Fibroblast of lung (primary cell): ENCODE results near the gene ELFN2. TPM values are rescaled to one million over a fixed set of nuclear protein-coding genes. Genes with fewer than 3 reads are reported as not detected.
A peak's percentile ranks its signal among the peaks of the same experiment; 100 is the strongest.
"Not testable (repeated sequence)": the region's sequence is repeated elsewhere in the genome, so short reads cannot be mapped to it uniquely, and the experiment has no call there.

ENCODE experiments used
- DNase-seq, 2 donors: peaks; one replicate each; pipeline versions ENCODE4 v3.0.0 to v3.0.0-alpha.2; 2010; ENCODE audit warnings: low read depth in 2 of 2
- H2AFZ ChIP-seq: 2 replicates; pipeline ENCODE4 v1.5.1; 2012; ENCODE audit warnings: low read length, control low read depth, inconsistent platforms
- H3K27ac ChIP-seq: 2 replicates; pipeline ENCODE4 v1.5.1; 2011; ENCODE audit warnings: low read length, control low read depth; ENCODE audit not compliant: insufficient read depth
- H3K27me3 ChIP-seq: 2 replicates; pipeline ENCODE4 v1.5.1; 2011; ENCODE audit warnings: mild to moderate bottlenecking, low read length; ENCODE audit not compliant: control insufficient read depth, insufficient read depth
- H3K36me3 ChIP-seq: 2 replicates; pipeline ENCODE4 v1.5.1; 2011; ENCODE audit warnings: low read length; ENCODE audit not compliant: control insufficient read depth, insufficient read depth
- H3K4me1 ChIP-seq: 2 replicates; pipeline ENCODE4 v1.5.1; 2011; ENCODE audit warnings: low read length; ENCODE audit not compliant: control insufficient read depth, insufficient read depth; ENCODE audit errors: extremely low read depth
- H3K4me2 ChIP-seq: 2 replicates; pipeline ENCODE4 v1.5.1; 2011; ENCODE audit warnings: low read length, control low read depth; ENCODE audit not compliant: insufficient read depth; ENCODE audit errors: extremely low read depth
- H3K4me3 ChIP-seq, 4 experiments: fragments of 200-600 bp in 1 of 4; sonication (generic) in 1 of 4; replicated peaks in 1 of 4; 2 replicates each; pipeline ENCODE4 v1.5.1; 2011 to 2016; ENCODE audit warnings: low read length in 4 of 4, low read depth in 3 of 4, mild to moderate bottlenecking in 3 of 4, control low read depth in 2 of 4, inconsistent platforms in 1 of 4, mixed read lengths in 1 of 4; ENCODE audit not compliant: insufficient read depth in 1 of 4; ENCODE audit errors: control extremely low read depth in 1 of 4
- H3K79me2 ChIP-seq: 2 replicates; pipeline ENCODE4 v1.5.1; 2012; ENCODE audit warnings: mild to moderate bottlenecking, low read length, inconsistent platforms; ENCODE audit not compliant: control insufficient read depth, insufficient read depth
- H3K9ac ChIP-seq: 2 replicates; pipeline ENCODE4 v1.5.1; 2011; ENCODE audit warnings: mild to moderate bottlenecking, low read length, control low read depth; ENCODE audit not compliant: insufficient read depth
- H3K9me3 ChIP-seq: 2 replicates; pipeline ENCODE4 v1.5.1; 2012; ENCODE audit warnings: low read depth, low read length; ENCODE audit not compliant: control insufficient read depth, insufficient read depth
- H4K20me1 ChIP-seq: 2 replicates; pipeline ENCODE4 v1.5.1; 2011; ENCODE audit warnings: low read length; ENCODE audit not compliant: control insufficient read depth, insufficient read depth; ENCODE audit errors: extremely low read depth
- EZH2 ChIP-seq: IDR thresholded peaks from 2 replicates; pipeline ENCODE4 v1.5.1; 2012; ENCODE audit warnings: low read length, control low read depth, mild to moderate bottlenecking; ENCODE audit errors: missing control alignments
- polyA plus RNA-seq, 2 donors: library from polyadenylated mRNA; depleted of rRNA in 1 of 2; stranded (reverse) in 1 of 2; unstranded in 1 of 2; fragments of >200 nt; gene quantifications; 2 replicates each; pipeline ENCODE4 v1.2.1, GENCODE V29; 2011 to 2012; ENCODE audit warnings: missing spikeins in 1 of 2
- total RNA-seq: library from RNA; depleted of rRNA; stranded (reverse); fragments of >200 nt; gene quantifications from 2 replicates; pipeline ENCODE4 v1.2.1, GENCODE V29; 2014
- TF ChIP-seq, protein P1 (sequence below), 2 donors: IDR thresholded peaks in 1 of 2; conservative IDR thresholded peaks in 1 of 2; 1 replicate in 1 of 2; 2 replicates in 1 of 2; pipeline ENCODE4 v1.5.1; 2011 to 2012; ENCODE audit warnings: low read length in 2 of 2, control low read depth in 1 of 2, inconsistent platforms in 1 of 2, low read depth in 1 of 2, mild to moderate bottlenecking in 1 of 2

The ELFN2 gene
- total and polyA plus RNA-seq, 2 donors (not counting 1 experiment from before 2014, with no cell fraction given), result under 0.01 to 0.02 TPM

DNA sequence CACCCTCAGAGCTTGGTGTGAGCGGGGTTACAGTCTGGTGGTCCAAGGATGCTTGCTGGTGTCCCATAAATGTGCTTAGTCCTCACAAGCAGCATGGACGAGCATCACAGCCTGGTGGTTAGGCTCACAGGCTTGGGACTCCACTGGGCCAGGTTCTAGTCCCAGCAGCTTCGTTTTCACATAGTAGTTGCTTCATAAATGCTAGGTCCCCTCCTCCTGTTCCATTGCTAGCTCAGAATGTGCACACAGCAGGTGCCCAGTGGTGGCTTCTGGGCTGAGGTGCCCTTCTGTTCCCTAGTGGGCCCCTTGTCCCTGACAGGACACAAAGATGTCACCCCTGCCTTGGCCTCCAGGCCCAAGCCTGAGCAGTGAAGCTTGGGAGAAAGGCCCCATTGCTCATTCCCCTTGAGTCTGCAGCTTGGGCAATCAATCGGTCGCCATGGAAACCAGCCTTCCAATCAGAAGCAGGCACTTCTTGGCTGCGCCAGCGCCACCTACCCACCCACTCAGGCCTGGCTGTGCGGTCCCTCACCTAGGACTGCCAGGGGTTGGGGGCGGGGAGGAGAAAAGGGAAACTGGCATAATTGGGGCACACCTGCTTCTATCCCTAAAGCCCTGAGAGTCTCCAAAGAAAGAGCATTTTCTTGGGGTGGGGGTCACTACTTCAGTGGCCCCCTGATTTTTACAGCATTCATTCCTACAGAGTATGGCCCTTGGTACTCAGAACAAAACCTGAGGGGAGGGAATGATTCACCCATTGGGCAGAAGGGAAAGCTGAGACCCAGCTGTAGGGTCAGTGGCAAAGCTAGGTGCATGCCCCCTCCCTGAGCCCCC is 96.9 kb downstream of the ELFN2 start:
- Histone ChIP-seq H3K4me1 (peaks cover 6% of the 10 kb centered on the region), H3K4me2 (no peak overlapping the region), H4K20me1 (no peaks in the 10 kb centered on the region), H2AFZ (no peak overlapping the region), H3K4me3 (no peak overlapping the region), H3K27ac (no peak overlapping the region), H3K79me2 (no peaks in the 10 kb centered on the region), H3K36me3 (no peaks in the 10 kb centered on the region), H3K27me3 (peaks cover 38% of the 10 kb centered on the region), H3K9ac (no peak overlapping the region), H3K9me3 (no peaks in the 10 kb centered on the region)
- DNase-seq, result peak; percentile 79 to 91
- no peak for TF ChIP-seq EZH2
- TF ChIP-seq, protein P1, sequence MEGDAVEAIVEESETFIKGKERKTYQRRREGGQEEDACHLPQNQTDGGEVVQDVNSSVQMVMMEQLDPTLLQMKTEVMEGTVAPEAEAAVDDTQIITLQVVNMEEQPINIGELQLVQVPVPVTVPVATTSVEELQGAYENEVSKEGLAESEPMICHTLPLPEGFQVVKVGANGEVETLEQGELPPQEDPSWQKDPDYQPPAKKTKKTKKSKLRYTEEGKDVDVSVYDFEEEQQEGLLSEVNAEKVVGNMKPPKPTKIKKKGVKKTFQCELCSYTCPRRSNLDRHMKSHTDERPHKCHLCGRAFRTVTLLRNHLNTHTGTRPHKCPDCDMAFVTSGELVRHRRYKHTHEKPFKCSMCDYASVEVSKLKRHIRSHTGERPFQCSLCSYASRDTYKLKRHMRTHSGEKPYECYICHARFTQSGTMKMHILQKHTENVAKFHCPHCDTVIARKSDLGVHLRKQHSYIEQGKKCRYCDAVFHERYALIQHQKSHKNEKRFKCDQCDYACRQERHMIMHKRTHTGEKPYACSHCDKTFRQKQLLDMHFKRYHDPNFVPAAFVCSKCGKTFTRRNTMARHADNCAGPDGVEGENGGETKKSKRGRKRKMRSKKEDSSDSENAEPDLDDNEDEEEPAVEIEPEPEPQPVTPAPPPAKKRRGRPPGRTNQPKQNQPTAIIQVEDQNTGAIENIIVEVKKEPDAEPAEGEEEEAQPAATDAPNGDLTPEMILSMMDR (conservative IDR thresholded peaks at IDR 0.05 in 1 of 2, IDR thresholded peaks at IDR 0.05 in 1 of 2; ENCODE audit: low read depth in 1 of 2, low read length in 2 of 2), result peak in 1 of 2 donors; percentile 38

DNA sequence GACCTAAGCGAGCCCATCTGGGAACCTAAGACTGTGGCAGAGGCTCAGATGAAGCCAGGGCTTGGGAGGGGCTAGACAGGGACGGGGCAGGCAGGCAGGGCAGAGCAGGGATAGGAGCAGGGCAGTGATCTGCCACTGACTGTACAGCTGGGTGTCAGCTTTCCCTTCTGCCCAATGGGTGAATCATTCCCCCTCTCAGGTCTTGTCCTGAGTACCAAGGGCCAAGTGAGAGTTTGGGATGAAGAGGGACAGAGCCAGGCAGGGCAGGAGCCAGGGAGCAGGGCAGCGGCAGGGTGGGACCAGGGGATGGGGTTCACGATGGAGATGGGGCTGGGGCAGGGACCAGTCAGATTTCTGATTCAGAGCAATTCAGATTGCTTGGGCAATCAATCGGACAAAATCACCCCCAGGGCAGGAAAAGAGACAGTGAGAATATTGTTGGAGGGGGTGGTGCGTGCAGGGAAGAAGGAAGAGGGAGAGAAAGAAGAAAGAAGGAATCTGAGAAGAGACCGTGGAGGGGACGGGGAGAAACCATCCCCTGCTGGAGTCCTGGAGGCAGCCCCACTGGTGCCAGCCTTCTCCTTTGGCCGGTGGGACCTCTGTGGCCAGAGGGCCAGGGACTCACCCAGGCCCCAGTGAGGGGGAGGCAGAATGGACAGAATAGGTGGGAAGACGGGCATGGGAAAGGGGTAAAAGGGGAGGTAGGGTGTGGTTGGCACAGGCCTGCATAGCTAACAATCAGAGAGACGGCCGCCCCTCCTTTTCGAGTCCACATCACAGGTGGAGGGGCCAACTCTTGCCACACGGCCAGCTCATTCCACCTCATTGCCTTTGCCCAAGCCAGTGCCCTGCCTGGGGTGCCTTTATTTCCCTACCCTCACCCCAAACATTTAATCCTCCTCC is 97.8 kb downstream of the ELFN2 start:
- H3K4me2 ChIP-seq, result no peak overlapping the region
- no peaks in the 10 kb centered on the region for H3K36me3 ChIP-seq
- no peak overlapping the region for H2AFZ ChIP-seq

DNA sequence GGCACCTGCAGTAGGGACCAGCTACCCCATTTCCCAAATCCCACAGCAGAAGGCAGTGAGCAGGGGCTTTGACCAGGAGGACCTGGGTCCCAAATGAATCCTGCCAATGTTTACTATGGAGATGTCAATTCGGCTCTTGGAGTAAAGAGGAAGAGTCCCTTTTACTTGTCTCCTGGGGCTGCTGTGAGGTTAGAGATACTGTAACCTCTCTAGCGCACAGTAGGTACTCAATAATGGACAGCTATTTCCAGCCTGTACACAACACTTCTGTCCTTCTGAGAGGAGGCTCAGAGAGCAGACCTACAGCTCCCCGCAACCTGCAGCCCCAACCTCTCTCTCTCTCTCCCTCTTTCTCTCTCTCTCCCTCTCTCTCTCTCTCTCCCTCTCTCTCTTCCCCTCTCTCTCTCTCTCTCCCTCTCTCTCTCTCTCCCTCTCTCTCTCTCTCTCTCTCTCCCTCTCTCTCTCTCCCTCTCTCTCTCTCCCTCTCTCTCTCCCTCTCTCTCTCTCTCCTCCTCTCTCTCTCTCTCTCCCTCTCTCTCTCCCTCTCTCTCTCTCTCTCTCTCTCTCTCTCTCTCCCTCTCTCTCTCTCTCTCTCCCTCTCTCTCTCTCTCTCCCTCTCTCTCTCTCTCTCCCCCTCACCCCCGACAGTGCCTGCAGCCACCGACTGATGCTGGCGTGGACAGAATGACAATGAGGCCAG is 98.6 kb downstream of the ELFN2 start:
- not testable (repeated sequence) for H3K4me1 ChIP-seq, H3K79me2 ChIP-seq, H3K9ac ChIP-seq, DNase-seq, H3K4me2 ChIP-seq, H3K36me3 ChIP-seq, H3K4me3 ChIP-seq, H2AFZ ChIP-seq, H4K20me1 ChIP-seq, H3K9me3 ChIP-seq
- Histone ChIP-seq H3K27ac (peak overlapping the region; percentile 38), H3K27me3 (peaks cover 35% of the 10 kb centered on the region)

More for the DNA sequence above, 97.8 kb downstream of the ELFN2 start:
- peak; percentile 50 to 62 for DNase-seq
- Histone ChIP-seq H3K9me3 (no peaks in the 10 kb centered on the region), H3K79me2 (no peaks in the 10 kb centered on the region), H3K9ac (no peak overlapping the region), H4K20me1 (no peaks in the 10 kb centered on the region), H3K4me3 (no peak overlapping the region), H3K4me1 (peaks cover 6% of the 10 kb centered on the region), H3K27me3 (peaks cover 35% of the 10 kb centered on the region), H3K27ac (no peak overlapping the region)
- TF ChIP-seq EZH2, result no peak
- TF ChIP-seq, protein P1 (conservative IDR thresholded peaks at IDR 0.05 in 1 of 2, IDR thresholded peaks at IDR 0.05 in 1 of 2; ENCODE audit: low read depth in 1 of 2, low read length in 2 of 2), result no peak
